ENCODE measurements around the gene SLC25A6.
"Not testable (repeated sequence)": the region's sequence is repeated elsewhere in the genome, so short reads cannot be mapped to it uniquely, and the experiment has no call there.

Gene SLC25A6

DNA sequence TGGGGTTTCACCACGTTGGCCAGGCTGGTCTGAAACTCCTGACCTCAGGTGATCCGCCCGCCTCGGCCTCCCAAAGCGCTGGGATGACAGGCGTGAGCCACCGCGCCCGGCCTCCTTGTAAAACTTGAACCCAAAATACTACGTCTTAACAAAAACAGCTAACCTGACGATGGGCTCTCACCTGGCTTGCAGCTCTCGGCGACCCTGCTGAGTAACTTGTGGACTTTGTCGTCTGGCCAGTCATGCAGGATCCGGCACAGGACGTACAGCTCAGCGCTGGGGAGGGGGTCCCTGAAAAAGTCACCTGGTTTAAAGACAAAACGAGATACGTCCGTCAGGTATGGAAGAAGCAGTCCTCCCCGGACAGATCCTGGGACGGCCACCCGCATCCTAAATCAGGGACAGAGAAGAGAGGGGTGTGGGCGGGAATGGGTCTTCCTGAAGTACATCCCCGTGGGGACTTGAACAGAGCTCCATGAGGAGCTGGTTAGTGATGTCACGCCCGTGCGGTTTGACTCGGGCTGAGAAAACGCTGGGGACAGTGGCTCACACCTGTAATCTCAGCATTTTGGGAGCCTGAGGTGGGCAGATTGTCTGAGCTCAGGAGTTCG lies 20.7 kb upstream of the SLC25A6 start:
- no peak for DNase-seq

DNA sequence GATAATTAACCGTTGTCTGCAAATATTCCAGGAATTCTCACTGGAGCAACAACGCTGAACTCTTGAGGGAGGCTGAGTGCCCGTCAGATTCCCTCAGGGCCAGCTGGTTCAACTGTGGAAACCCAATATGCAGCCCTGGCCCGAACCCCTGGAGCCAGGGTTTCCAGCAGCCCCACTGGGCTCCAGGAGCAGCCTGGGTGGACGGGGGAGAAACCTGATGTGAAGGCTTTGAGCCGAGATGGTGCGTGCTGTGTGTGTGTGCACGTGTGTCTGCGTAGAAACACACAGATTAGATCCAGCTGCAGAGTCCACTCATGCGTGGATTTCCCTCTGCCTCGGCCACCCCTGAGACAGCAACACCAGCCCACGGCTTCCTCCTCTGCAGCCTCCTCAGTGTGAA lies 19.4 kb upstream of the SLC25A6 start:
- no peak for DNase-seq

DNA sequence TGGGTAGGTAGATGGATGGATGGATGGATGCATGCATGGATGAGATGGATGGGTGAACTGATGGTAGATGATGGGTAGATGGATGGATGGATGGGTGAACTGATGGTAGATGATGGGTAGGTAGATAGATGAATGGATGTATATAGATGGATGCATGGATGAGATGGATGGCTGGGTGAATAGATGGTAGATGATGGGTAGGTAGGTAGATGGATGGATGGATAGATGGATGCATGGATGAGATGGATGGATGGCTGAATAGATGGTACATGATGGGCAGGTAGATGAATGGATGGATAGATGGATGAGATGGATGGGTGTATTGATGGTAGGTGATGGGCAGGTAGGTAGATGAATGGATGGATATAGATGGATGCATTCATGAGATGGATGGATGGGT lies 15.1 kb upstream of the SLC25A6 start:
- no peak for DNase-seq

DNA sequence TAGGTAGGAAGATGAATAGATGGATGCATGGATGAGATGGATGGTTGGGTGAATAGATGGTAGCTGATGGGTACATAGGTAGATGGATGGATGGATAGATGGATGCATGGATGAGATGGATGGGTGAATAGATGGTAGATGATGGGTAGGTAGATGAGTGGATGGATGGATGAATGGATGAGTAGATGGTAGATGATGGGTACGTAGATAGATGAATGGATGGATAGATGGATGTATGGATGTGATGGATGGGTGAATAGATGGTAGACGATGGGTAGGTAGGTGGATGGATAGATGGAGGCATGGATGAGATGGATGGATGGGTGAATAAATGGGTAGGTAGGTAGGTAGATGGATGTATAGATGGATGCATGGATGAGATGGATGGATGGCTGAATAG lies 13.9 kb upstream of the SLC25A6 start:
- DNase-seq: not testable (repeated sequence)

DNA sequence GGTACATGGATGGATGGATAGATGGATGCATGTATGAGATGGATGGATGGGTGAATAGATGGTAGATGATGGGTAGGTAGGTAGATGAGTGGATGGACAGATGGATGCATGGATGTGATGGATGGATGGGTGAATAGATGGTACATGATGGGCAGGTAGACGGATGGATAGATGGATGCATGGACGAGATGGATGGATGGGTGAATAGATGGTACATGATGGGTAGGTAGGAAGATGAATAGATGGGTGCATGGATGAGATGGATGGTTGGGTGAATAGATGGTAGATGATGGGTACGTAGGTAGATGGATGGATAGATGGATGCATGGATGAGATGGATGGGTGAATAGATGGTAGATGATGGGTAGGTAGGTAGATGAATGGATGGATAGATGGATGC lies 12.0 kb upstream of the SLC25A6 start:
- not testable (repeated sequence) for DNase-seq

DNA sequence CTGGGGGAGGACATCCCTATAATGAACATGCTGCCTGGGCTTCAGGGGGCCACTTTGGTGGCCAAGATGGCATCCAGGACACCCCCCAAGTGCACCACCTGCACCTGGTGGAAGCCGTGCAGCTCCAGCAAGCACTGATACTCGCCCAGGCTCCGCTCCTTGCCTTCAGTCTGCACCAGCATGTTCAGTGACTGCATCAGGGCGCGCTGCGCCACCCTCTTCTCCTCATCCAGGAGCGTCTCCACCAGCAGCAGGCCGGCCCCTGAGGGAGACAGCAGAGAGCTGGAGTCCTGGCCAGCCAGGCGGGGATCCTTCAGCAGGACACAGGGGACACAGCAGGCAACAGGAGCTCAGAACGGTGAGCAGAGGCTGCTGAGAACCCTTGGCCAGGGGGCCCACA lies 11.3 kb upstream of the SLC25A6 start:
- DNase-seq: no peak

DNA sequence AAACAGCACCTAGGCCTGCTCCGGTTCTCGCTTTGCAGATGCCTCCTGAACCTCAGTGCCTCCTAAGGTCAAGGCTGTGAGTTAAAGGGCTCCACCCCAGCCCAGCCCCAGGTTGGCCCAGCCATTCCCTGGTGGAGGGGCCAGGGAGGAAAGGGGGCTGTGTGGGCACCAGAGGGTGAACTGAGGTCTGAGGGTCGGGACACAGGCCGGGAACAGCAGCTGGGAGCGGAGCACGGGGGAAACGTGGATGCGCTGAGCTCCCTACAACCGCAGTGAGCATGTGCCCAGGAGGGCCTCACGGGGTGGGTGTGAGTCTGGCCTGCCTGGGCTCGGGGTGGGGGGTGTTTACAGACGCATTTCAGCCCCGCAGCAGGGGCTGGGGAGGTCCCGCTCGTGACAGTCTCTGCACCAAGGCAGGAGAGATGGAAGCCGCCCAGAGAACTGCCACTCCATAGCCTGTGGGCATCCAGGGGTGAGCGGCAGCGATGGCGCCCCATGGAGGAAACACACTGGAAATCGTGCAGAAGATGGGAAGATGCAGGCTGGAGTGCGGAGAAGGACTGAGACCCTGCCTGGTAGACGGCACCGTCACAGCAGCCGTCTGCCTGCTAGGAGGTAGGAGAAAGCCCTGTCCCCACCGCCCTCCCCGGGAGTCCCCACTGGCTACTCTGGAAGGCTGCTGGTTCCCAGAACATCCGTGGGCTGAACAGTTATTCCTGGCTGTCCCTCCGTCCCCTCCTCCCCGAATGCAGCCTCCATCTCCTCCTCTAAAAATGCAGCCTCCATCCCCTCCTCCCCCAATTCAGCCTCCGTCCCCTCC lies 9.9 kb upstream of the SLC25A6 start:
- no peak for DNase-seq

DNA sequence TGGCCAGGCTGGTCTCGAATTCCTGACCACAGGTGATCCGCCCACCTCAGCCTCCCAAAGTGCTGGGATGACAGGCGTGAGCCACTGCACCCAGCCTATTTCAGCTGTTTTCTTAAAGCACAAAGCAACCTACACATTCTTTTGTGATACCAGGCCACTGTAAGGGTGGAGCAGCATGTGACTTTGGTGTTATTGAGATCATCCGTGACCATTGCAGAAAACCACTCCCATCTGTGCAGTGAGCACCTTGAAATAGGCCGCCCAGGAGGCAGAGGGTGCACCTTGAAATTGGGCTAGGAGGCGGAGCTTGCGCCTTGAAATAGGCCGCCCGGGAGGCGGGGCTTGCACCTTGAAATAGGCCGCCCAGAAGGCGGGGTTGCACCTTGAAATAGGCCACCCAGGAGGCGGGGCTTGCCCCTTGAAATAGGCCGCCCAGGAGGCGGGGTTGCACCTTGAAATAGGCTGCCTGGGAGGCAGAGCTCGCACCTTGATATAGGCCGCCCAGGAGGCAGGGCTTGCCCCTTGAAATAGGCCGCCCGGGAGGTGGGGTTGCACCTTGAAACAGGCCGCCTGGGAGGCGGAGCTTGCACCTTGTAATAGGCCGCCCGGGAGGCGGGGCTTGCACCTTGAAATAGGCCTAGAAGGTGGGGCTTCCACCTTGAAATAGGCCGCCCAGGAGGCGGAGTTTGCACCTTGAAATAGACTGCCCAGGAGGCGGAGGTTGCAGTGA lies 9.0 kb upstream of the SLC25A6 start:
- no peak for DNase-seq

DNA sequence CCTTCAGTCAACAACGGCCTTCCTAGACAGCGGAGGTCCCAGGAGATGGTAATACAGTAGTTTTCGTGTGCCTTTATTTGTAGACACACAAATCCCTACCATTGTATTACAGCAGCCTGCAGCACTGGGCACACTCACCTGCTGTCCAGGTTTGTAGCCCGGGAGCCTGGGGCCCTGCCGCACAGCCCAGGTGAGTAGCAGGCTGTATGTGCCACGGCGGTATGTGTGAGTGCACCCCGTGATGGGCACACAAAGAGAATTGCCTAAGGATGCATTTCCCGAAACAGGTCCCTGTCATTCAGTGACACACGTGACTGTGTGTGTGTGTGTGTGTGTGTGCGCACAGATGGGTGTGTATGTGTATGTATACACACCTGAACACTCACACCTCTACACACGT lies 8.1 kb upstream of the SLC25A6 start:
- no peak for DNase-seq

DNA sequence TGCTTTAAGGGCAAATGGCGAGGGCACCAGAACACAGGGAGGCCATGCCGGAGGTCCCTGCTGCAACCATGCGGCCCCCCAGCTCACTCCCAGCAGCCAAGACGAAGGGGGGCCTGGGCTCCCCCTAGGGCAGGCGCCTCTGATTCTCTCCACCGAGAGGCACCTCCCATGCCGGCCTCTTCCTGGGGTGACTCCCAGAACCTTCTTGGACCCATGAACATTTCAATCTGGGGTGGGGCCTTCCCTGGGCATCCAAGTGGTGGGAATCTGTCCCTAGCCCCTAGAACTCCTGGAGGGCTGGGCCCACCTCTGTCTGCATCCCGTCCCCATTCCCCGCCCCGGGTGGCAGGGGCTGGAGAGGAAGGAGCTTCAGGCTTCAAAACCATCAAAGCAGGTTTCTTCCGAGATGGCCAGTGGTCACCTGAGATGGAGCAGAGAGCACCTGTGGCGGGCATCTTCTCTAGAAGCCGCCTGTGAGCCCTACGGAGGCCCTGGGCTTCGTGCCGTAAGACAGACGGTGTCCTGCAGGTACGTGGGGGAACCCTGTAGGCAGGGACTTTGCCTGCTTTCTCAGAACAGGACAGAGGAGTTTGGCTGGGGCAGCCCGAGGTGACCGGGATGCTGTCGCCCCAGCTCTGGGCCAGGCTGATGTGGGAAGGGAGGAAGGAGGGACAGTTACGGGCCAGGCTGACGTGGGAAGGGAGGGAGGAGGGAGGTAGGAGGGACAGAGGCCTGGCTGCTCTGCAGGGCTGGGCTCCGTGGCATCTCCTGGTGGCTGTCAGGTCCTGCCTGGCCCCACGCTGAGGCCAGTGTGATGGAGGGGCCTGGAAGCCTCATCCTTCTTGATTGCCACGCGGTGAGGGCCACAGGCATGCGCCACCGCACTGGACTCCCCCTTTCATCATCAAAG lies 6.8 kb upstream of the SLC25A6 start:
- DNase-seq: no peak

DNA sequence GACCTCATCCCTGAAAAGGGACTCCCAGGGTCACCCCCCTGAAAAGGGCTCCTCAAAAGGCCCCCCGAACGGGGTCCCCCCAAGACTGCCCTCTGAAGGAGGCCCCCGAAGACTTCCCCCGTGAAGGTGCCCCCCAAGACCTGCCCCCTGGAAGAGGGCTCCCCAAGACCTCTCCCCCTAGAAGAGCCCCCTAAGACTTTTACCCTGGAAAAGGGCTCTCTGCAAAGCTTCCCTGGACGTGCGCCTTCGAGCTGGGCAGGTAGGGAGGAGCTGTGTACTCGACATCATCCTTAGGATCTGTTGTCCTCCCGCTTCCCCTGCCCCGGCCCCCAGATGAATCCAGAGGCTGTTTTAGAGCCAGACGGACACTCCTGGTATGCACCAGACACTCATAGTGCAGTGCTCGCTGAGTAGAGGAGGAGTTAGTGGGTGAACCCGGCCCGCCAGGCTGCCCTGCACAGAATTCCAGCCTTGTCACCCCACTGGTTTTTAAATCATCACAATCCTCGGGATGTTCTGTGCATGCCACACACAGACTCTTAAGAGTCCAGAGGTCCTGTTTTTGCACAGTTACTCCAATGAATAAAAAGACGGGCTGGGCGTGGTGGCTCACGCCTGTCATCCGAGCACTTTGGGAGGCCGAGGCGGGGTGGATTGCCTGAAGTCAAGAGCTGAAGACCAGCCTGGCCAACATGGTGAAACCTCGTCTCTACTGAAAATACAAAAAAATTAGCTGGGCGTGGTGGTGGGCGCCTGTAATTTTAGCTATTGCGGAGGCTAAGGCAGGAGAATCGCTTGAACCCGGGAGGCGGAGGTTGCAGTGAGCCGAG lies 5.7 kb upstream of the SLC25A6 start:
- DNase-seq: no peak

DNA sequence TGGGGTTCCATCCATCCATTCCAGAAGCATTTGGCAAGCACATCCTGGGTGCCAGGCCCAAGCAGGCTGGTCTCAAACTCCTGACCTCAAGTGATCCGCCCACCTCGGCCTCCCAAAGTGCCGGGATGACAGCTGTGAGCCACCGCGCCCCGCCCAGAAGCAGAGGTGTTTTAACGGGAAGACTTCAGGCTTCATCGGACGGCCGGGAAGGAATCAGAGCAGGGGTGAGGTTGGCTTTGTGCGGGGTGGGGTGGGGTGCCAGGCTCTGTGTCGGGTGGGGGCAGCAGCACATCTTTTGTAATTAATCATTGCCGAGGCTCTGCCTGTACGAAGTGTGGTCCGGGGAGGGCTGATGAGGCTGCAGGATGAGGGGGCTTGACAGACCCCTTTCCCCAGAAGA lies 5.1 kb upstream of the SLC25A6 start:
- DNase-seq: no peak

DNA sequence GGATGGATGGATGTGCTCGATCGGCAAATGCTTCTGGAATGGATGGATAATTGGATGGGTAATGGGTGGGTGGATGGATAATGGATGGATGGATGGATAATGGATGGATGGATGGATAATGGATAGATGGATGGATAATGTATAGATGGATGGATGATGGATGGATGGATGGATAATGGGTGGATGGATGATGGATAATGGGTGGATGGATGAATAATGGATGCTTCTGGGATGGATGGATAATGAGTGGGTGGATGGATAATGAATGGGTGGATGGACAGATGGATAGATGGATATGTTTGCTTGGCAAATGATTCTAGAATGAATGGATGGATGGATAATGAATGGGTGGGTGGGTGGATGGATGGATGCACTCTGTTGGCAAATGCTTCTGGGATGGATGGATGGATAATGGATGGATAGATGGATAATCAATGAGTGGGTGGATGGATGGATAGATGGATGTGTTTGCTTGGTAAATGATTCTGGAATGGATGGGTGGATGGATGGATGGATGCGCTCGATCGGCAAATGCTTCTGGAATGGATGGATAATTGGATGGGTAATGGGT lies 3.8 kb upstream of the SLC25A6 start:
- DNase-seq: no peak

DNA sequence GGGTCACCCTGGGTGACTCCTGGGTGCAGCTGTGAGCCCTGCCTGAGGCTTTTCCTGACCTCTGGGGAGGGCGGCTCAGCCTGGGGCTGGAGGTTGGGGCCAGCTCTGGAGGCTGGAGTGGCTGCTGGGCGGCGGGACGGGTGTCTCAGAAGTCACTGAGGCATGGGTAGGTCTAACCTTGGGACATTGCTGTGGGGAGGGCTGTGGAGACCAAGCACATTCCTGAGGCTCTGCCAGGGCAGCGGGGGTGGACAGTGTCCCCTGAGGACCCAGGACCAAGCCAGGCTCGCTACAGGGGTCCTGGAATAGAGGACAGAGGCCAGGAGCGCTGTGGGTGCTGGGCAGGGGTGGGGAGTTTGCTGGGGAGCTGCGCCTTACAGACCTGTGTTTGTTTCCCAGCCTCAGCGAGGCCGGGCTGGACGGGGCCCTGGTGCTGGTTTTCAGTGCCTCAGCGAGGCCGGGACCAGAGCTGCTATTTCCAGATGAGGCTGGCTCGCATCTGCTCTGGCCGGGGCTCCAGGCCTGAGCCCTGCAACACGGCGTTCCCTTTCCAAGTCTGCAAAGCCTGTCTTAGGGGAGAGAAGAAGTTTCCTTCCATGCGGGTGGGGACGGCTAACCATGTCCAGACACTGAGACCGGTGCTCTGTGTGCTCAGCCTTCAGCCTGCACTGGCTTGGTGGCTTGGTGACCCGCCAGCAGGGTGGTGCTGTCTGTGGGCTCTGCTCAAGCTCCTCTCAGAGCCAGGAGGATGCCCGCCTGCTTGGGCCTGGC lies 3.0 kb upstream of the SLC25A6 start:
- DNase-seq: no peak

DNA sequence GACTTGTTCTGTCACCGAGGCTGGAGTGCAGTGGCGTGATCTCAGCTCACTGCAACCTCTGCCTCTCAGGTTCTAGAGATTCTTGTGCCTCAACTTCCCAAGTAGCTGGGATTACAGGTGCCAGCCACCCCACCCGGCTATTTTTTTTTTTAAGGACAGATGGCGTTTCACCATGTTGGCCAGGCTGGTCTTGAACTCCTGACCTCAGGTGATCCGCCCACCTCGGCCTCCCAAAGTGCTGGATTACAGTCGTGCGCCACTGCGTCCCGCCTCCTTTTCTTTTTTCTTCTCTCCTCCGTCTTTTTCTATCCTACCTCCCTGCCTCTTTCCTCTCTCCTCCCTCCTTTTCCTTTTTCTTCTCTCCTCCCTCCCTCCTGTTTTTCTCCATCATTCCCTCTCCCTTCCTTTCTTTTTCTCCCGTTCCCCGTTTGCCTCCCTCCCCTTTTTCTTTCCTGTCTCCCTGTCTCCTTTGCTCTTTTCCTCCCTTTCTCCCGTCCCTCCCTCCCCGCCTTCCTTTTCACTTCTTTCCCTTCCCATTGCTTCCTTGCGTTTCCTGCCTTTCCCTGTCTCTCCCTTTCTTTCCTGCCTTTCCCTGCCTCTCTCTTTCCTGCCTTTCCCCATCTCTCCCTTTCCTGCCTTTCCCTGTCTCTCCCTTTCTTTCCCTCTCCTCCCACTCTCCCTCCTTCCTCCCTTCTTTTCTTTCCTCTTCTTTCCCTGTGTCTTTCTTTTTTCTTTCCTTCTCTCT lies 2.1 kb upstream of the SLC25A6 start:
- DNase-seq: no peak

DNA sequence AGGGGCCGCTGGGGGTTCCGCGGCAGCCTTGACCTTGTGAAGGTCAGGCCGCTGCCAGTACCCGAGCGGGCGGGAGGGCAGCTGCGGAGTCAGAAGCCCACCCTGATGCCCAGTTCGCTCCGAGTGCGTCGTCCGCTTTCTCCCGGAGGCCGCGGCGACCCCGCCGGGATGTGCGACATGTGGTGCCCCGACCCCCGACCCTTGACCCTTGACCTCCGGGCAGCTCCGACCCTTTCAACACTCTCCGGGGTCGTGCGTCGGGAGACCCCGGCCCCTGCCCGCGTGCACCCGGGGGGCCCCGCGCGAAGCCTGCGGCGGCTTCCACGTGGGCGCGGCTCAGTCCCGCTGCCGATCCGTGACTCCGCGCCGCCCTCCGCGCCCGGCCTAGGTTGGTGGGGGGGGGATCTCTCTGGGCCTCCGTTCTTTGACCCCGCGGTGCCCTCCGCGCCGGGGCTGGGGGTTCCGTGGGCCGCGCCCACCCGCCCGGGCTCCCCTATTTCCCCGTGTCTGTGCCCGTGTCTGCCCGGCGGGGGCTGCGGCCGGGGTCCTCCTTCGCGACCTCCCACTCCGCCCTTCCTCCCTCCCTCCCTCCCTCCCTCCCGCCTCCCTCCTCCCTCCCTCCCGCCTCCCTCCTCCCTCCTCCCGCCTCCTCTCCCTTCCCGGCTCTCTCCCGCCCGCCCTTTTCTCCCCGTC lies 609 bp upstream of the SLC25A6 start:
- no peak for DNase-seq

DNA sequence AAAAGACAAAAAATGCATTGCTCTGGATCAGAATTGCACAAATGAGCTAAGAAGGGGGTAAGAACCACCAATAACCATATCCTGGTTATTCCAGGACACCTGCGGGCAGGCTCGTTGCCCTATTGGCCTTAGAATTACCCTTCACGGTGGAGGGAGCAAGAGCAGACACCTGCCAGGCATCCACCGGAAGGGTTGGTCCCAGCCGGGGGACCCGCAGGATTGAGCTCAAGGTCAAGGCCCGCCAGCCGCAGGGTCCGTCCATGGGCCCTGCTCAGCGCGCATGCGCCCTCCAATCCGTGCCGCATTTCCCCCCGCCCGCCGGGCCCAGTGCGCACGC lies 575 bp downstream of the SLC25A6 start:
- no peak for DNase-seq

DNA sequence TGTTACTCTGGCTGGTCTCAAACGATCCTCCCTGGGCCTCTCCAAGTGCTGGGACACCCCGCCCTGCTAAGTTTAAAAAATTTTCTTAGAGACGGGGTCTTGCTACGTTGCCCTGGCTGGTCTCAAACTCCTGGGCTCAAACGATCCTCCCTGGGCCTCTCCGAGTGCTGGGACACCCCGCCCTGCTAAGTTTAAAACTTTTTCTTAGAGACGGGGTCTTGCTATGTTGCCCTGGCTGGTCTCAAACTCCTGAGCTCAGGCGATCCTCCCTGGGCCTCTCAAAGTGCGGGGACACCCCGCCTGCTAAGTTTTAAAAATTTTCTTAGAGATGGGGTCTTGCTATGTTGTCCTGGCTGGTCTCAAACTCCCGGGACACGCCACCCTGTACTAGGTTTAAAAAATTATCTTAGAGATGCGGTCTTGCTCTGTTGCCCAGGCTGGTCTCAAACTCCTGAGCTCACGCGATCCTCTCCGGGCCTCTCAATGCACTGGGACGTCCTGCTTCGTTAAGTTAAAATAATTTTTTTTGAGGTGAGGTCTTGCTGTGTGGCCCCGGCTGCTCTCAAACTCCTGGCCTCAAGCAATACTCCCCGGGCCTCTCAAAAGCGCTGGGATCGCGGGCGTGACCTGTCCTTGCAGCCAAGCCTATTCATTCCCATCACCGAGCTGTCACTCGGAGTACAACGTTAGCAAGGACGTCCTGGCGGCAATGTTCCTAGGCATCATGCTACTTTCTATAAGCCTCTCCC lies 1.1 kb downstream of the SLC25A6 start:
- DNase-seq: no peak

DNA sequence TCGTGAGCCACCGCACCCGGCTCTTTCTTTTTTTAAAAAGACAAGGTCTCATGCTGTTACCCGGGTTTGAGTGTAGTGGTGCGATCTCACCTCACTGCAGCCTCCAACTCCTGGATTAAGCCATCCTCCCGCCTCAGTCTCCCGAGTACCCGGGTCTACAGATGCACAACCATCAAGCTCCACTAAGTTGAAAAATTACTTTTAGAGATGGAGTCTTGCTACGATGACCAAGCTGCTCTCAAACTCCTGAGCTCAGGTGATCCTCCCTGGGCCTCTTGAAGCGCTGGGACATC lies 2.0 kb downstream of the SLC25A6 start:
- no peak for DNase-seq
